ENCODE data around the gene IL20RA.

IL20RA gene

DNA sequence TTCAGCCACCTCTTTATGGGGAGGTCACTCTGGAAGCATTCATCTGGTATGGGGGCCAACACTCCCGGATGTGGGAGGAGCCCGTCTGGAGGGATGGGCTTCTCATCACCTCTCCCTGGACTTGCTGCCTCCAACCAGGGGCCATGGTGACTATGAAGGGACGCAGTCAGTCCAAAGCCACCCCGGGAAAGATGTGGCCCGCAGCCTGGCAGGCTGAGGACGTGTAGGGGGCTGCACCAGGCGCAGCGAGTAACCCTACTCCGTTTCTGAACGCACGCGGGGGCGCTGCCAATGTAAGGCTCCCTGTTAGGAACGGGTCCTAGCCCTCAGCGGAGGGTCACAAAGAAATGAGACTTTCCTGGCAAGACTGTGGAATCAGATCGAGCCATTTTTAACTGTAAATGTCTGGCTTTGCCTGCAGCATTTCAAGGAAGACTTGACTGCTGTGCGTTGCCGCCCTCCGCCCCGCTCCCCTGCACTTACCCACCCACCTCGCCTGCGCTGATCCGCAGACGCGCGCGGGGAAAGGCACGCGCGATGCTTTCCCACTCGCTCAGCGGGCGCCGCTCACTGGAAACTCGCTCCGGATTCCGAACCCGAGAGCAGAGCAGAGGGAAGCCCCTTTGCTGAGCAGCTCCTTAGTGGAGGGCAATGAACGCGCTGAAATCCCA, 55.1 kb downstream of the IL20RA start:
- TF ChIP-seq, protein P1, sequence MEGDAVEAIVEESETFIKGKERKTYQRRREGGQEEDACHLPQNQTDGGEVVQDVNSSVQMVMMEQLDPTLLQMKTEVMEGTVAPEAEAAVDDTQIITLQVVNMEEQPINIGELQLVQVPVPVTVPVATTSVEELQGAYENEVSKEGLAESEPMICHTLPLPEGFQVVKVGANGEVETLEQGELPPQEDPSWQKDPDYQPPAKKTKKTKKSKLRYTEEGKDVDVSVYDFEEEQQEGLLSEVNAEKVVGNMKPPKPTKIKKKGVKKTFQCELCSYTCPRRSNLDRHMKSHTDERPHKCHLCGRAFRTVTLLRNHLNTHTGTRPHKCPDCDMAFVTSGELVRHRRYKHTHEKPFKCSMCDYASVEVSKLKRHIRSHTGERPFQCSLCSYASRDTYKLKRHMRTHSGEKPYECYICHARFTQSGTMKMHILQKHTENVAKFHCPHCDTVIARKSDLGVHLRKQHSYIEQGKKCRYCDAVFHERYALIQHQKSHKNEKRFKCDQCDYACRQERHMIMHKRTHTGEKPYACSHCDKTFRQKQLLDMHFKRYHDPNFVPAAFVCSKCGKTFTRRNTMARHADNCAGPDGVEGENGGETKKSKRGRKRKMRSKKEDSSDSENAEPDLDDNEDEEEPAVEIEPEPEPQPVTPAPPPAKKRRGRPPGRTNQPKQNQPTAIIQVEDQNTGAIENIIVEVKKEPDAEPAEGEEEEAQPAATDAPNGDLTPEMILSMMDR (IDR thresholded peaks at IDR 0.05; ENCODE audit: low read depth, low read length, missing control alignments) = no peak
- H3K4me3 ChIP-seq (ENCODE audit: low read depth, low read length) = no peak overlapping the region
- DNase-seq (ENCODE audit: low read depth) = no peak

DNA sequence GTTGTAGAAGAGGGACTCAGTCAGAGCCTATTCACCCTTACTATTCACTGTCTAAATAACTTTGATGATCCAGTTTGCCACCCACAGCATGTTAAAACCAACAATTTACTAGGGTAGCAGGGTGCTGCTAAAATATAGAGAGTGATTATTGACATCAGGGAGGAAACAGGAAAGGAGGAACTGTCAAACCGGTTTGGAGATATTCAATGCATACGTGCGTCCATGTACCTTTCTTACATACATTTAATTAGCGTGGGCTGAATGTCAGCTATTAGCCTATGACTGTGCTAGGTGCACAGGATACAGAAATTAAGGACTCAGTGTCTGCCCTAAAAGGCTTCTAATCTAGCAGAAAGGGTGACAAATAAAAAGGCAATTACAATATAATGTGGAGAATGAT, 57.2 kb downstream of the IL20RA start:
- H3K4me3 ChIP-seq (ENCODE audit: low read depth, low read length) = no peak overlapping the region
- no peak for DNase-seq (ENCODE audit: low read depth)
- TF ChIP-seq, protein P1 (IDR thresholded peaks at IDR 0.05; ENCODE audit: low read depth, low read length, missing control alignments) = no peak

DNA sequence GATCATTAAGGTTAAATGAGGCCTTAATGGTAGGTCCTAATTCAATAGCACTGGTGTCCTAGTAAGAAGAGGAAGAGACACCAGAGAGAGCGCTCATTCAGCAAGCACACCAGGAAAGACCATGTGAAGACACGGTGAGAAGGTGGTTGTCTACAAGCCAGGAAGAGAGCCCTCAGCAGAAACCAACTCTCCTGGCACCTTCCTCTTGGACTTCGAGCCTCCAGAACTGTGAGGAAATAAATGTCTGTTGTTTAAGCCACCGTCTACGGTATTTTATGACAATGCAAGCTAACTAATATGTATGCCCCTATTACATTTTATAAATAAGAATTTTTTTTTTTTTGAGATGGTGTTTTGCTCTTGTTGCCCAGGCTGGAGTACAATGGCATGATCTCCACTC, 59.3 kb downstream of the IL20RA start:
- TF ChIP-seq, protein P1 (IDR thresholded peaks at IDR 0.05; ENCODE audit: low read depth, low read length, missing control alignments) = no peak
- H3K4me3 ChIP-seq (ENCODE audit: low read depth, low read length) = no peak overlapping the region

DNA sequence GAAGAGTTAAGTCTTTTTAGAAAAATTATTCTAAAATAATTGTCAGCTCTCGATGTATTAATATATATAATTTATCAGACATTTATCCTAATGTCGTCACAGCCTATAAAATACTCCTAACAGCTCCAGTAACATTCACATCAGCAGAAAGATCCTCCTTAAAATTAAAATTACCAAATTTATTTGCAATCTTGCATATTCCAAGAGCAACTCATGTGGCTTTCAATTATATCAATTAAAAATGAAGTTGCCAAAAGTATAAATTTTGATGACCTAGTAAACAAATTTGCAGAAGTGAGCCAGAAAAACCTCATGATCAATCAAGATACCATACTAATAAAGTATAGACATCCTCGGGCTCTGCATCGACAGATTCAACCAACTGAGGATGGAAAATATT, 60.2 kb downstream of the IL20RA start:
- H3K4me3 ChIP-seq (ENCODE audit: low read depth, low read length) = no peak overlapping the region
- TF ChIP-seq, protein P1 (IDR thresholded peaks at IDR 0.05; ENCODE audit: low read depth, low read length, missing control alignments) = no peak
- DNase-seq (ENCODE audit: low read depth) = no peak

More for the DNA sequence above, 59.3 kb downstream of the IL20RA start:
- no peak for DNase-seq (ENCODE audit: low read depth)

DNA sequence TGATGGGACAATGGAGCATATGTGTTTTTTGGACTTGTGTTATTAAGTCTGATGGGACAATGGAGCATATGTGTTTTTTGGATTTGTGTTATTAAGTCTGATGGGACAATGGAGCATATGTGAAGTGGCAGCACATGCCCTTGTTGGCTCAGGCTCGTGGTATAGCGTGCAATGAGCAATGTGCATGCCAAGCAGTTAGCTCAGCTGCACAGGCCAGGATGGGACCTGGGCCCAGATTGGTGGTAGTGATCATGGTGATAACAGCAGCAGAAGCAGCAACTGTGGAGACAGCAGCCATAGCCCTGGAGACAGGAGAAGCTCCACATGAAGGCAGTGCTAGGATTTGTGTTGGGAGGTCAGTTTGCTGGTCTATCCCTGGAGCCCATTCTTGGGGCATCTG, 61.1 kb downstream of the IL20RA start:
- TF ChIP-seq, protein P1 (IDR thresholded peaks at IDR 0.05; ENCODE audit: low read depth, low read length, missing control alignments) = no peak
- no peak for DNase-seq (ENCODE audit: low read depth)
- H3K4me3 ChIP-seq (ENCODE audit: low read depth, low read length) = no peak overlapping the region

DNA sequence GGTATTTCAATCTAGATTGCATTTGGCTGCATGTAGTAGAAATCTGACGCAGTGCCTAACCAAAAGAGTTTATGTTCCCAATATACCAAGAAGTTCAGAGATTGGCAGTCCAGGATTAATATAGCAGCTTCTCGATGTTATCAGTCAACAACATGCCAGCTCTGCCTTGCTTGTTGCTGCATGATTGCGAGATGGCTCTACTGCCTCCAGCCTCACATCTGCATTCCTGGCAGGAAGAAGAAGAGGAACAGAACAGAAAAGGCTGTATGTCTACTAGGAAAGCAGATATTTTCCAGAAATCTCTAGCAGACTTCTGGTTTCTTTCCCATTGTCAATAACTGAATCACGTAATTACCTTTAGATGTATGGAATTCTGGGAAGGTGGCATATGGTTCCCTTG, 61.8 kb downstream of the IL20RA start:
- DNase-seq (ENCODE audit: low read depth) = no peak
- no peak overlapping the region for H3K4me3 ChIP-seq (ENCODE audit: low read depth, low read length)
- TF ChIP-seq, protein P1 (IDR thresholded peaks at IDR 0.05; ENCODE audit: low read depth, low read length, missing control alignments) = no peak

DNA sequence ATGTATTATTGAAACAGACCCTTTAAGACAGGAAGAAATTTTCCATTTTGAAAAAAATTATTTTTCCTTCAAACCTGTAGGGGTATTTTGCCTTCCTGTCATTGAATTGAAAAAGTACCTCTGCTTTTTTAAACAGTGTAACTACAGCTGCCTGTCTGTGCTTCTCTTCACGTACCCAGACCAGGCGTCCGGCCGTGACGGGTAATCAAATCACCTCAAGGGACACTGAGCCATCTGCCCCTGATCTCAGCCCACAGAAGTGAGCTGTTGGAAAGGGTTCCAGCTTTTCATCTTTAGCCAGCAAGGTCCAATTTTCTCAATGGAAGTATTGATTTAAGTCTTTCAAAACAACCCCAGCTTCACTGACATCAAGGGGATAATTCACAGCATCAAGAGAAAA, 64.7 kb downstream of the IL20RA start:
- TF ChIP-seq, protein P1 (IDR thresholded peaks at IDR 0.05; ENCODE audit: low read depth, low read length, missing control alignments) = no peak
- DNase-seq (ENCODE audit: low read depth) = no peak
- no peak overlapping the region for H3K4me3 ChIP-seq (ENCODE audit: low read depth, low read length)

All from GM12864 (cell line).